ENCODE data around the gene FILIP1.

GRCh38 chr6:75393806-75394205, 99.8 kb downstream of the FILIP1 start:
- TF ChIP-seq, protein P1, sequence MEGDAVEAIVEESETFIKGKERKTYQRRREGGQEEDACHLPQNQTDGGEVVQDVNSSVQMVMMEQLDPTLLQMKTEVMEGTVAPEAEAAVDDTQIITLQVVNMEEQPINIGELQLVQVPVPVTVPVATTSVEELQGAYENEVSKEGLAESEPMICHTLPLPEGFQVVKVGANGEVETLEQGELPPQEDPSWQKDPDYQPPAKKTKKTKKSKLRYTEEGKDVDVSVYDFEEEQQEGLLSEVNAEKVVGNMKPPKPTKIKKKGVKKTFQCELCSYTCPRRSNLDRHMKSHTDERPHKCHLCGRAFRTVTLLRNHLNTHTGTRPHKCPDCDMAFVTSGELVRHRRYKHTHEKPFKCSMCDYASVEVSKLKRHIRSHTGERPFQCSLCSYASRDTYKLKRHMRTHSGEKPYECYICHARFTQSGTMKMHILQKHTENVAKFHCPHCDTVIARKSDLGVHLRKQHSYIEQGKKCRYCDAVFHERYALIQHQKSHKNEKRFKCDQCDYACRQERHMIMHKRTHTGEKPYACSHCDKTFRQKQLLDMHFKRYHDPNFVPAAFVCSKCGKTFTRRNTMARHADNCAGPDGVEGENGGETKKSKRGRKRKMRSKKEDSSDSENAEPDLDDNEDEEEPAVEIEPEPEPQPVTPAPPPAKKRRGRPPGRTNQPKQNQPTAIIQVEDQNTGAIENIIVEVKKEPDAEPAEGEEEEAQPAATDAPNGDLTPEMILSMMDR (IDR thresholded peaks at IDR 0.05): no peak
- TF ChIP-seq POLR2A (IDR thresholded peaks at IDR 0.05; ENCODE audit: low read depth) (no peak), EP300 (IDR thresholded peaks at IDR 0.05) (no peak)
